Progenitor cell of endocrine pancreas (in vitro differentiated cells): ENCODE data around the gene ANKLE1. TPM values are rescaled to one million over a fixed set of nuclear protein-coding genes. Genes with fewer than 3 reads are reported as not detected.
"Not testable (repeated sequence)": the region's sequence is repeated elsewhere in the genome, so short reads cannot be mapped to it uniquely, and the experiment has no call there.

Experiments used
- DNase-seq: peaks from one replicate; pipeline ENCODE4 v3.0.0; 2021; ENCODE audit warnings: low spot score; ENCODE audit not compliant: unreplicated experiment
- H3K27ac Mint-ChIP-seq: 2 replicates; pipeline ENCODE4 v1.8.0; 2021; ENCODE audit warnings: mild to moderate bottlenecking, moderate library complexity, mixed read lengths
- H3K27me3 Mint-ChIP-seq: 2 replicates; pipeline ENCODE4 v1.8.0; 2021; ENCODE audit warnings: mixed read lengths
- H3K36me3 Mint-ChIP-seq: 2 replicates; pipeline ENCODE4 v1.8.0; 2022; ENCODE audit warnings: mixed read lengths; ENCODE audit not compliant: insufficient read depth
- H3K4me1 Mint-ChIP-seq: 2 replicates; pipeline ENCODE4 v1.8.0; 2021; ENCODE audit warnings: low read depth, mixed read lengths
- H3K4me3 Mint-ChIP-seq: 2 replicates; pipeline ENCODE4 v1.8.0; 2021; ENCODE audit warnings: low read depth, mild to moderate bottlenecking, moderate library complexity, mixed read lengths
- H3K9me3 Mint-ChIP-seq: 2 replicates; pipeline ENCODE4 v1.8.0; 2021; ENCODE audit warnings: low read depth, mixed read lengths
- total RNA-seq: library from RNA; stranded (reverse); gene quantifications from 2 replicates; pipeline ENCODE4 v1.2.1, GENCODE V29; 2021
- TF ChIP-seq, protein P1 (sequence below): fragments of 200-600 bp; sonication (generic); IDR thresholded peaks from one replicate; pipeline ENCODE4 v1.5.0; 2021; ENCODE audit warnings: antibody characterized with exemption, mild to moderate bottlenecking; ENCODE audit not compliant: unreplicated experiment

The ANKLE1 gene
- total RNA-seq, 1 donor from 2014 or later = 6.4 TPM

- Mint-ChIP-seq H3K4me1 (no peaks in the 10 kb centered on the region), H3K9me3 (no peaks in the 10 kb centered on the region), H3K27ac (no peak overlapping the region), H3K27me3 (no peaks in the 10 kb centered on the region), H3K36me3 (peaks cover 15% of the 10 kb centered on the region), H3K4me3 (no peak overlapping the region)
- TF ChIP-seq, protein P1, sequence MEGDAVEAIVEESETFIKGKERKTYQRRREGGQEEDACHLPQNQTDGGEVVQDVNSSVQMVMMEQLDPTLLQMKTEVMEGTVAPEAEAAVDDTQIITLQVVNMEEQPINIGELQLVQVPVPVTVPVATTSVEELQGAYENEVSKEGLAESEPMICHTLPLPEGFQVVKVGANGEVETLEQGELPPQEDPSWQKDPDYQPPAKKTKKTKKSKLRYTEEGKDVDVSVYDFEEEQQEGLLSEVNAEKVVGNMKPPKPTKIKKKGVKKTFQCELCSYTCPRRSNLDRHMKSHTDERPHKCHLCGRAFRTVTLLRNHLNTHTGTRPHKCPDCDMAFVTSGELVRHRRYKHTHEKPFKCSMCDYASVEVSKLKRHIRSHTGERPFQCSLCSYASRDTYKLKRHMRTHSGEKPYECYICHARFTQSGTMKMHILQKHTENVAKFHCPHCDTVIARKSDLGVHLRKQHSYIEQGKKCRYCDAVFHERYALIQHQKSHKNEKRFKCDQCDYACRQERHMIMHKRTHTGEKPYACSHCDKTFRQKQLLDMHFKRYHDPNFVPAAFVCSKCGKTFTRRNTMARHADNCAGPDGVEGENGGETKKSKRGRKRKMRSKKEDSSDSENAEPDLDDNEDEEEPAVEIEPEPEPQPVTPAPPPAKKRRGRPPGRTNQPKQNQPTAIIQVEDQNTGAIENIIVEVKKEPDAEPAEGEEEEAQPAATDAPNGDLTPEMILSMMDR = no peak
- no peak for DNase-seq
Observed at GRCh38 chr19:17294051-17294891, 12.6 kb downstream of the ANKLE1 start.

- not testable (repeated sequence) for H3K27me3 Mint-ChIP-seq, H3K9me3 Mint-ChIP-seq, H3K4me1 Mint-ChIP-seq
Observed at GRCh38 chr19:17295551-17295950, 13.8 kb downstream of the ANKLE1 start.

GRCh38 chr19:17296273-17296672 is 14.6 kb downstream of the ANKLE1 start:
- TF ChIP-seq, protein P1 = no peak
- no peak overlapping the region for H3K27ac Mint-ChIP-seq
- no peak for DNase-seq
- H3K27me3 Mint-ChIP-seq = no peaks in the 10 kb centered on the region
- H3K36me3 Mint-ChIP-seq = peaks cover 15% of the 10 kb centered on the region
- no peaks in the 10 kb centered on the region for H3K4me1 Mint-ChIP-seq
- no peak overlapping the region for H3K4me3 Mint-ChIP-seq
- H3K9me3 Mint-ChIP-seq = no peaks in the 10 kb centered on the region

More at GRCh38 chr19:17295551-17295950, 13.8 kb downstream of the ANKLE1 start:
- DNase-seq, H3K4me3 Mint-ChIP-seq, H3K27ac Mint-ChIP-seq: not testable (repeated sequence)
- H3K36me3 Mint-ChIP-seq = peaks cover 15% of the 10 kb centered on the region

DNA sequence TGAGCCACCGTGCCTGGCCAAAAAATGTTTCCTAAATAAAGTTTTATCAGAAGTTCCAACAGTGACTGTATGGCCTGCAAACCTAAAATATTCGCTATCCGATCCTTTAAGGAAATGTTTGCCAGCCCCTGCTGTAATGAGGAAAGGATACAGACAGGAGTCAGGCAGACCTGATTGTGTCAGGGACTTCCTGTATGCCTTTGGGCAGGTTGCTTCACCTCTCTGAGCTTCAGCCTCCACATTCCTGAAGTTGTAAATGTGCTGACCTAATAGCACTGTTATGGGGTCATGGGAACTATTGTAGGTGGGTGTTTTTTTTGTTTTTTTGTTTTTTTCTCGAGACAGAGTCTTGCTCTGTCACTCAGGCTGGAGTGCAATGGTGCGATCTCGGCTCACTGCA is 15.3 kb downstream of the ANKLE1 start:
- Mint-ChIP-seq H3K4me3 (no peak overlapping the region), H3K9me3 (no peaks in the 10 kb centered on the region), H3K27me3 (no peaks in the 10 kb centered on the region), H3K4me1 (peaks cover under 1% of the 10 kb centered on the region), H3K36me3 (peaks cover 15% of the 10 kb centered on the region), H3K27ac (no peak overlapping the region)
- TF ChIP-seq, protein P1 = no peak
- DNase-seq = no peak

GRCh38 chr19:17300992-17301619 is 19.4 kb downstream of the ANKLE1 start:
- DNase-seq = no peak
- TF ChIP-seq, protein P1 = no peak
- Mint-ChIP-seq H3K4me3 (no peak overlapping the region), H3K9me3 (no peaks in the 10 kb centered on the region), H3K36me3 (peaks cover 10% of the 10 kb centered on the region), H3K4me1 (peaks cover 8% of the 10 kb centered on the region), H3K27ac (no peak overlapping the region), H3K27me3 (no peaks in the 10 kb centered on the region)
